Thoracic aorta (tissue), 2 donors: ENCODE results near the gene NPAS3. TPM values are rescaled to one million over a fixed set of nuclear protein-coding genes. Genes with fewer than 3 reads are reported as not detected.

Experiments used
- ATAC-seq: fragments of 150-250 bp; one replicate; pipeline ENCODE4 v1.8.0; 2017; ENCODE audit warnings: low read depth; ENCODE audit not compliant: insufficient number of reproducible peaks, low FRiP score
- DNase-seq: peaks from one replicate; pipeline ENCODE4 v3.0.0-alpha.2; 2020; ENCODE audit warnings: low spot score
- H3K27ac ChIP-seq, 2 donors: fragments of 200-600 bp; sonication (generic); 1 replicate in 1 of 2; 2 replicates in 1 of 2; pipeline ENCODE4 v1.5.1; 2016; ENCODE audit warnings: mild to moderate bottlenecking in 2 of 2, moderate library complexity in 2 of 2
- H3K27me3 ChIP-seq: fragments of 200-600 bp; sonication (generic); replicated peaks from 2 replicates; pipeline ENCODE4 v1.6.0; 2016; ENCODE audit warnings: mild to moderate bottlenecking; ENCODE audit not compliant: insufficient read depth
- H3K36me3 ChIP-seq: fragments of 200-600 bp; sonication (generic); one replicate; pipeline ENCODE4 v1.5.1; 2016
- H3K4me1 ChIP-seq, 2 donors: fragments of 200-600 bp; sonication (generic); 1 replicate in 1 of 2; 2 replicates in 1 of 2; pipeline versions ENCODE4 v1.5.1 to v1.6.0; 2016; ENCODE audit warnings: low read depth in 2 of 2, mild to moderate bottlenecking in 1 of 2; ENCODE audit not compliant: control insufficient read depth in 1 of 2
- H3K4me3 ChIP-seq: fragments of 200-600 bp; sonication (generic); 2 replicates; pipeline ENCODE4 v1.5.1; 2016; ENCODE audit warnings: mild to moderate bottlenecking
- H3K9me3 ChIP-seq: fragments of 200-600 bp; sonication (generic); 2 replicates; pipeline ENCODE4 v1.5.1; 2016
- total RNA-seq, 2 donors: library from RNA; depleted of rRNA; stranded (reverse); fragments of >200 nt; gene quantifications; one replicate each; pipeline versions ENCODE4 v1.1.0 to v1.2.3, GENCODE V29; 2016
- TF ChIP-seq, protein P1 (sequence below): fragments of 200-600 bp; sonication (generic); IDR thresholded peaks from one replicate; pipeline ENCODE4 v1.5.1; 2019; ENCODE audit warnings: antibody characterized with exemption

The NPAS3 gene
- total RNA-seq, 2 donors from 2014 or later: 1.1 TPM; not detected in 1

- DNase-seq: no peak
- H3K27me3 ChIP-seq: no peaks in the 10 kb centered on the region
- H3K4me1 ChIP-seq: no peaks in the 10 kb centered on the region
- TF ChIP-seq, protein P1, sequence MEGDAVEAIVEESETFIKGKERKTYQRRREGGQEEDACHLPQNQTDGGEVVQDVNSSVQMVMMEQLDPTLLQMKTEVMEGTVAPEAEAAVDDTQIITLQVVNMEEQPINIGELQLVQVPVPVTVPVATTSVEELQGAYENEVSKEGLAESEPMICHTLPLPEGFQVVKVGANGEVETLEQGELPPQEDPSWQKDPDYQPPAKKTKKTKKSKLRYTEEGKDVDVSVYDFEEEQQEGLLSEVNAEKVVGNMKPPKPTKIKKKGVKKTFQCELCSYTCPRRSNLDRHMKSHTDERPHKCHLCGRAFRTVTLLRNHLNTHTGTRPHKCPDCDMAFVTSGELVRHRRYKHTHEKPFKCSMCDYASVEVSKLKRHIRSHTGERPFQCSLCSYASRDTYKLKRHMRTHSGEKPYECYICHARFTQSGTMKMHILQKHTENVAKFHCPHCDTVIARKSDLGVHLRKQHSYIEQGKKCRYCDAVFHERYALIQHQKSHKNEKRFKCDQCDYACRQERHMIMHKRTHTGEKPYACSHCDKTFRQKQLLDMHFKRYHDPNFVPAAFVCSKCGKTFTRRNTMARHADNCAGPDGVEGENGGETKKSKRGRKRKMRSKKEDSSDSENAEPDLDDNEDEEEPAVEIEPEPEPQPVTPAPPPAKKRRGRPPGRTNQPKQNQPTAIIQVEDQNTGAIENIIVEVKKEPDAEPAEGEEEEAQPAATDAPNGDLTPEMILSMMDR: no peak
- no peak overlapping the region for H3K4me3 ChIP-seq
- ATAC-seq: no peak
- H3K27ac ChIP-seq: no peak overlapping the region
- no peaks in the 10 kb centered on the region for H3K9me3 ChIP-seq
- no peaks in the 10 kb centered on the region for H3K36me3 ChIP-seq
Measured at GRCh38 chr14:33505963-33506329, 567.3 kb downstream of the NPAS3 start.

DNA sequence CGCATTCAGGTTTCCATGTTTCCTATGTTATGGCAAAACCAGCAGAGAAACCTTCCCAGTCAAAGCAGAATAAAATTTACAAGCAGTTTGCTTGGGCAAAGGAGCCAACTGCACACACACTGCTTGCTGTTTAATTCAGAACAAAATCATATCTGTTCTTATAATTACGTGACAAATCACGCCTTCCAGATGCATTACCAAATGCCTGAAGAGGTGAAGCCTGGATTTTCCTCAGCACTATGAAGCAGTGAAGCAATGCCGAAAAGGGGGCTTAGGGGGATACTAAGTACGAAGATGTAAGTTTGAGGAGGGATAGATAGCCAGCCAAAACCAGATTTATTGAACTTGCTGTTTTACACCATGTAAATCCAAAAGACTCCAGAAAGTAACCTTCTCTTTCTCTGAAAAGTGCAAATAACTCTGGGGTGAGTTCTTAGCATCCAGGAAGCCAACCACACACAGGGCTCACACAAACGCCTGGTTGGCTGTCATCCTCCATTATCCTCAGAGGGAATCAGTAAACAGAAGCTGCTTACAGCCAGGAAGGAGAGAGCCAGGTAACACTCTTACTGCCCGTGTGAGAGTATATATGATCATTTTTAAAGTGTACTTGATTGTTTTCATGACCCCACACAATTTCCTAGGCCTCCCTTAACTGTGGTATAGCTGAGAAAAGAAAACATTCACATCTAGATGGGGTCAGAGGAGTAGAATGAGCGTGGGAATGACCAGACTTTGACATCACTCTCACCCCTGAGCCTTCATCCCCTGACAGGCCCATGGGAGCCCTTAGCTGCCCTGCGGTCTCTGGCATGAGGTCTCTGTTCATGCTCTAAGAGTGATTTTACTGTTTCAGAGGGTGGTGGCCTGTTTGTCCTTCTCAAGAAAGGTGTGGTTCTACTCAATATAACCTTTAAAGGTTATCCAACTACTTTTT, 569.7 kb downstream of the NPAS3 start:
- TF ChIP-seq, protein P1: no peak
- Histone ChIP-seq H3K9me3 (no peaks in the 10 kb centered on the region), H3K27me3 (no peaks in the 10 kb centered on the region), H3K36me3 (no peaks in the 10 kb centered on the region), H3K27ac (no peak overlapping the region), H3K4me3 (no peak overlapping the region), H3K4me1 (no peaks in the 10 kb centered on the region)
- DNase-seq (no peak), ATAC-seq (no peak)

- DNase-seq (no peak), ATAC-seq (no peak)
- Histone ChIP-seq H3K9me3 (no peaks in the 10 kb centered on the region), H3K36me3 (no peaks in the 10 kb centered on the region), H3K27ac (no peak overlapping the region), H3K27me3 (no peaks in the 10 kb centered on the region), H3K4me1 (no peaks in the 10 kb centered on the region), H3K4me3 (no peak overlapping the region)
- TF ChIP-seq, protein P1: no peak
Measured at GRCh38 chr14:33509454-33509853, 570.8 kb downstream of the NPAS3 start.

GRCh38 chr14:33510063-33510481, 571.4 kb downstream of the NPAS3 start:
- Histone ChIP-seq H3K4me3 (no peak overlapping the region), H3K36me3 (no peaks in the 10 kb centered on the region), H3K4me1 (no peaks in the 10 kb centered on the region), H3K9me3 (no peaks in the 10 kb centered on the region), H3K27me3 (no peaks in the 10 kb centered on the region), H3K27ac (no peak overlapping the region)
- TF ChIP-seq, protein P1: no peak
- DNase-seq (no peak), ATAC-seq (no peak)

DNA sequence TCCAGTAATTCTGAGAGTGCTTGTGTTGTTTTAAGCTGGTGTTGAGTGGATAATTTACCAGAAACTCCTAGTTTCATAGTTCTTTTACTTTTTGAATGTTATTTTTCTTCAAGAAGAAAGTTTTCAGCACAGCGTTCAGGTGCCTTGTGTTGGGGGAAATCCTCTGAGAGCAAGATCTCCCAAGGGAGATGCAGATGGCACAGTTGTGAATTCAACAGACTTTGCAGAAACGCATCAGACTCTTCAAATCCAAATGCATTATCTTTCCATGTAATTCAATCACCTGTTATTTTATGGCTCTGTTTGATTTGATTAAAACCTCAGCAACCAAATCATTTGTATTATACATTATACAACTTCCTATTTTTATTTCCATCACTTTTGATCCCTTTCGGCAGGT, 572.3 kb downstream of the NPAS3 start:
- Histone ChIP-seq H3K36me3 (no peaks in the 10 kb centered on the region), H3K27me3 (no peaks in the 10 kb centered on the region), H3K4me3 (no peak overlapping the region), H3K27ac (no peak overlapping the region), H3K9me3 (no peaks in the 10 kb centered on the region), H3K4me1 (no peaks in the 10 kb centered on the region)
- DNase-seq (no peak), ATAC-seq (no peak)
- TF ChIP-seq, protein P1: no peak
